A549 treated with CpdA at 1 μM for 4 hours (cell line): ENCODE data around the gene PPIC. TPM values are rescaled to one million over a fixed set of nuclear protein-coding genes. Genes with fewer than 3 reads are reported as not detected.

Experiments
- total RNA-seq: library from RNA; stranded (reverse); fragments of 200-300 nt; extraction: Qiagen RNA extraction; gene quantifications from 5 replicates; pipeline ENCODE4 v1.2.3, GENCODE V29; 2022; ENCODE audit warnings: low read depth

The PPIC gene
- total RNA-seq: 16.2 to 18.8 TPM (median 16.6 TPM) in 5 replicates

GRCh38 chr5:123036391-123037103 lies at the start of gene PPIC:
Gene PPIC (minus strand): TSS chr5:123036725. CDS start chr5:123036625, 100 bp downstream.

Other genes starting within 250 kb of the PPIC start
- gene SNX24, start 191.1 kb downstream of the PPIC start, total RNA-seq: 19.0 to 22.9 TPM (median 21.1 TPM) in 5 replicates
- 0.06 to 0.41 TPM (median 0.15 TPM) in 5 replicates for gene PRDM6, start 52.5 kb upstream of the PPIC start, total RNA-seq